ENCODE results near the gene PROSER3. TPM values are rescaled to one million over a fixed set of nuclear protein-coding genes. Genes with fewer than 3 reads are reported as not detected.

The PROSER3 gene
- total and polyA plus RNA-seq, 9 of the 15 experiments (the other 6 are each of a cell fraction or from before 2014, with no cell fraction given): 1.0 to 39.5 (median 5.1) TPM

- TF ChIP-seq MAZ (CRISPR knock-in tag; conservative IDR thresholded peaks at IDR 0.05 in 1 of 2, IDR thresholded peaks at IDR 0.05 in 1 of 2): peak; percentile 84 to 92
- TF ChIP-seq RBM15 (IDR thresholded peaks at IDR 0.05; ENCODE audit: insufficient read depth, low read length): no peak
- no peak for TF ChIP-seq ZNF184 (CRISPR knock-in tag; IDR thresholded peaks at IDR 0.05)
- no peak for TF ChIP-seq POU5F1 (IDR thresholded peaks at IDR 0.05; ENCODE audit: borderline replicate concordance, low read depth, low read length, partially characterized antibody)
- TF ChIP-seq ARID4B (CRISPR knock-in tag; IDR thresholded peaks at IDR 0.05): peak; percentile 93
- TF ChIP-seq HMGN3 (IDR thresholded peaks at IDR 0.05; ENCODE audit: borderline replicate concordance, extremely low read depth, insufficient read length, low read depth, low read length): no peak
- no peak; a peak in 1 of 4 replicates for TF ChIP-seq SRF (CRISPR knock-in tag; IDR thresholded peaks at IDR 0.05)
- TF ChIP-seq GTF2F1 (IDR thresholded peaks at IDR 0.05; ENCODE audit: low read depth, low read length): no peak
- TF ChIP-seq UBTF (IDR thresholded peaks at IDR 0.05; ENCODE audit: borderline replicate concordance in 1 of 2, low read depth in 2 of 2, low read length in 2 of 2): peak; percentile 86 to 93
- TF ChIP-seq GATA2 (CRISPR knock-in tag; IDR thresholded peaks at IDR 0.05): no peak
- no peak for TF ChIP-seq EWSR1 (IDR thresholded peaks at IDR 0.05; ENCODE audit: borderline replicate concordance, low read depth, partially characterized antibody)
- no peak for TF ChIP-seq ZKSCAN8 (CRISPR knock-in tag; IDR thresholded peaks at IDR 0.05)
- 0 out of 2 replicates have a peak, but pooled peaks have one; percentile 36 for TF ChIP-seq PML (IDR thresholded peaks at IDR 0.05; ENCODE audit: low read length)
- no peak for TF ChIP-seq PRMT5 (CRISPR knock-in tag; IDR thresholded peaks at IDR 0.05)
- no peak for TF ChIP-seq C11orf30 (IDR thresholded peaks at IDR 0.05; ENCODE audit: low read depth)
- TF ChIP-seq NUFIP1 (IDR thresholded peaks at IDR 0.05; ENCODE audit: partially characterized antibody): no peak
- peak; percentile 34; the same call in 1 of the 2 replicates for TF ChIP-seq EHMT2 (IDR thresholded peaks at IDR 0.05)
- TF ChIP-seq FOXK2 (conservative IDR thresholded peaks at IDR 0.05 in 1 of 2, IDR thresholded peaks at IDR 0.05 in 1 of 2; ENCODE audit: low read depth in 2 of 2): no peak
- TF ChIP-seq CREB1 (IDR thresholded peaks at IDR 0.05): no peak
- peak; percentile 17; the same call in 1 of the 2 replicates for TF ChIP-seq CREB1 (CRISPR knock-in tag; IDR thresholded peaks at IDR 0.05)
Observed at GRCh38 chr19:35716801-35717664, 40.9 kb upstream of the PROSER3 start (continued).

Data from K562 (cell line).